Measurements from ENCODE around the gene SEC61A1. TPM values are rescaled to one million over a fixed set of nuclear protein-coding genes. Genes with fewer than 3 reads are reported as not detected.

The SEC61A1 gene
- total RNA-seq, 1 experiment from 2014 or later, result 320 TPM

DNA sequence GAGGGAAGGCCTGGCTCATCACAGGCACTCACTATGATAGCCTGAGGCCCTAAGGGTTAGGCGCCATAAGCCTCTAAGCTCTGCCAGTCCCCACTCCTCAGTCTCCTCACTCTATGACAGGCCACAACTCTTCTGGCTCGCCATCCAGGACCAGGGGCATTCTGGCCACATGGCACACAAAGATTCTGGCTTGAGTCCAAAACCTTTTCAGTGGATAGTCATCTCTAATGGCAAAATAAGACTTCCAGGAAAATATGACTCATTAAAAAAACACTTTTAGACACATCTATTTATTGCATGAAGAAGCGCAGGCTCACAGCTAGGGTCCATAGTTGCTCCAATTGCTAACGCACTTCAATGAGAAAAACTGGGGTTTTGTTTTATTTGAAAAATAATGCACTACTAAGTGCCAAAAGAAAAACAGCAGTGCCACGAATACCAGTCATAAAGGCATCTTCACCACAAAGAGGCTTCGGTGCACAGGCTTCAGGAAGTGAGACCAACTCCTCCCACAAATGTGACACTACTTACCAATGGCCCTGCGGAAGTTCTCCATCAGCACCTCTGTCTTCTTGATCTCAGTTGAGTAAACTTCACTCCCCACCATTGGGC, 60.2 kb downstream of the SEC61A1 start:
- DNase-seq (ENCODE audit: low spot score), result peak; percentile 86

DNA sequence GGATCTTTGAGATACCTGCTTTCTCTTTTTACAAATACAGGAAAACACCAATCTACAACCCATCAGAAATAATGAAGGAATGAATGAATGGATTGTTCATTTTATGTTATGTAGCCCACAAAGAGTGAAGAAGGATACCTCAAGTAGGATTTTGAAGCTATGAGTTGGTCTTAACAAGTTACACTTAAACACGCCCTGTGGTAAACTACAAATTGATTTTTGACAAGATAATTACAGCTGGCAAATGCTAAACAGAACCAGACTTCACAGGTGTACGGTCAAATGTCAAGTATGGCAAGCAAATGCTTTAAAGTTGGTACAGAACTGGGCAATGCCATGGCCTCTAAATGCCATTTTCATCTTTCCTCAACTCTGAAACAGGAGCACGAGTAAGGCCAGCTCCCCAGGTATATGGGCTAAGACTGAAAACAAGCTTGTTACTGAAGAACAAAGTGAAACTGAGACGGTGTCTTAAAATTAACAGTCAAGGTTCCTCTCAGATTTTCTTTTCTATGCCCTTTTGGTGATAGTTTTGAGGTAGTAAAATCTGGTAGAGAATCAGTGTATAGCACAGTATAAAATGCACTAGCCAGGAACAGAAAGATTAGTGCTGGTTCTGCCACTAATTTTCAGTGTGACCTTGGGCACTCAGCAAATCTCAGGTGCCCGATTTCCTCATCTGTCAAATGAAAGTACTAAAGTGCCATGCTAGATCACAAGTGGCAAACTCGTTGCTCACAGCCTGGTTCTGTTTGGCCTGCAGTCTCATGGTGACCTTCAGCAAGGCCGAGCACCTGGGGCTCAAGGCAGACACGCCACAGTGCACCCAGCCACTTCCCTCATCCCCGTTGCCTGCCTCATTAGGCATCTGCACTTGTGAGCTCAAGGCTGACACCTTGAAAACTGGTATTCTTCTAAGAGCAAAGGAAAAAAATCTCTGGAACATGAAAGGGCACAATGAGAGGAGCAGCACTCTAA, 61.9 kb downstream of the SEC61A1 start:
- no peak for DNase-seq (ENCODE audit: low spot score)

Other genes starting within 250 kb of the SEC61A1 start
- 2.1 and 4.6 TPM in 2 replicates for gene MGLL, start 229.9 kb upstream of the SEC61A1 start, total RNA-seq (2014; rRNA removed; shearing (Covaris generic))
- not detected in 2 replicates for gene KBTBD12, start 137.2 kb upstream of the SEC61A1 start, total RNA-seq (2014; rRNA removed; shearing (Covaris generic))
- 131 and 136 TPM in 2 replicates for gene RUVBL1, start 71.4 kb downstream of the SEC61A1 start, total RNA-seq (2014; rRNA removed; shearing (Covaris generic))
- 4.3 and 6.1 TPM in 2 replicates for gene EEFSEC, start 101.0 kb downstream of the SEC61A1 start, total RNA-seq (2014; rRNA removed; shearing (Covaris generic))

Measured in H4 (cell line).